HepG2 (cell line): ENCODE results near the gene ABCA4. TPM values are rescaled to one million over a fixed set of nuclear protein-coding genes. Genes with fewer than 3 reads are reported as not detected.

Experiments used
- EZH2 ChIP-seq: conservative IDR thresholded peaks from 2 replicates; pipeline ENCODE4 v1.6.1; 2012; ENCODE audit warnings: mild to moderate bottlenecking, low read depth, low read length, moderate library complexity
- HOXA3 ChIP-seq: sonication (generic); formaldehyde crosslinking; IDR thresholded peaks from 2 replicates; pipeline ENCODE4 v1.5.0; 2020; ENCODE audit warnings: missing genetic modification reagents
- KAT2B ChIP-seq: fragments of 150-350 bp; IDR thresholded peaks from 2 replicates; pipeline ENCODE4 v1.6.1; 2014; ENCODE audit warnings: low read depth, low read length, borderline replicate concordance
- KLF12 ChIP-seq: sonication (generic); formaldehyde crosslinking; IDR thresholded peaks from 2 replicates; pipeline ENCODE4 v1.4.0; 2020; ENCODE audit warnings: missing genetic modification reagents, borderline replicate concordance
- KMT2B ChIP-seq: IDR thresholded peaks from 2 replicates; pipeline ENCODE4 v1.6.1; 2016; ENCODE audit warnings: missing genetic modification reagents, missing compliant biosample characterization
- MBD4 ChIP-seq: IDR thresholded peaks from 2 replicates; pipeline ENCODE4 v1.6.1; 2012; ENCODE audit warnings: low read length, inconsistent platforms, borderline replicate concordance
- MED8 ChIP-seq: sonication (generic); formaldehyde crosslinking; IDR thresholded peaks from 2 replicates; pipeline ENCODE4 v1.8.1; 2023; ENCODE audit warnings: mild to moderate bottlenecking, missing genetic modification reagents; ENCODE audit not compliant: insufficient replicate concordance
- MXD1 ChIP-seq: sonication (generic); formaldehyde crosslinking; IDR thresholded peaks from 2 replicates; pipeline ENCODE4 v1.4.0; 2020; ENCODE audit warnings: mild to moderate bottlenecking, missing genetic modification reagents
- NCOA5 ChIP-seq: sonication (generic); formaldehyde crosslinking; IDR thresholded peaks from 2 replicates; pipeline ENCODE4 v1.4.0; 2020; ENCODE audit warnings: missing genetic modification reagents
- SKI ChIP-seq: fragments of 450-650 bp; IDR thresholded peaks from one replicate; pipeline ENCODE4 v1.6.1; 2018; ENCODE audit warnings: mild to moderate bottlenecking; ENCODE audit not compliant: partially characterized antibody
- SP140L ChIP-seq: sonication (generic); formaldehyde crosslinking; IDR thresholded peaks from 2 replicates; pipeline ENCODE4 v1.4.0; 2020; ENCODE audit warnings: missing genetic modification reagents, borderline replicate concordance
- ZFP1 ChIP-seq: IDR thresholded peaks from 2 replicates; pipeline ENCODE4 v1.6.1; 2016
- ZNF230 ChIP-seq: sonication (generic); formaldehyde crosslinking; IDR thresholded peaks from 2 replicates; pipeline ENCODE4 v1.4.0; 2020; ENCODE audit warnings: mild to moderate bottlenecking, missing genetic modification reagents
- ZNF235 ChIP-seq: sonication (generic); formaldehyde crosslinking; IDR thresholded peaks from 2 replicates; pipeline ENCODE4 v1.8.1; 2023; ENCODE audit warnings: mild to moderate bottlenecking, missing genetic modification reagents, borderline replicate concordance
- ZNF335 ChIP-seq: sonication (generic); formaldehyde crosslinking; IDR thresholded peaks from 2 replicates; pipeline ENCODE4 v1.4.0; 2020; ENCODE audit warnings: missing genetic modification reagents
- ZNF44 ChIP-seq: sonication (generic); formaldehyde crosslinking; IDR thresholded peaks from 2 replicates; pipeline ENCODE4 v1.5.1; 2020; ENCODE audit warnings: mild to moderate bottlenecking, missing genetic modification reagents
- ZNF672 ChIP-seq: sonication (generic); formaldehyde crosslinking; IDR thresholded peaks from 2 replicates; pipeline ENCODE4 v1.8.1; 2022; ENCODE audit warnings: missing genetic modification reagents
- ZNF768 ChIP-seq: sonication (generic); formaldehyde crosslinking; IDR thresholded peaks from 2 replicates; pipeline ENCODE4 v1.4.0; 2020; ENCODE audit warnings: missing genetic modification reagents
- ZSCAN12 ChIP-seq: sonication (generic); formaldehyde crosslinking; IDR thresholded peaks from 2 replicates; pipeline ENCODE4 v1.9.0; 2021; ENCODE audit warnings: mild to moderate bottlenecking, missing genetic modification reagents
- ZSCAN22 ChIP-seq: sonication (generic); formaldehyde crosslinking; IDR thresholded peaks from 2 replicates; pipeline ENCODE4 v1.4.0; 2020; ENCODE audit warnings: mild to moderate bottlenecking, missing genetic modification reagents
- polyA plus RNA-seq, 8 experiments: library from polyadenylated mRNA; depleted of rRNA in 3 of 8; stranded (reverse) in 7 of 8; unstranded in 1 of 8; fragments of >200 nt; fragmentation: Illumina TruSeq in 4 of 8; extraction: Trizol in 4 of 8; gene quantifications; 2 replicates each; pipeline versions ENCODE4 v1.2.1 to v1.2.3, GENCODE V29; 2011 to 2016; ENCODE audit warnings: low read depth in 4 of 8, missing spikeins in 1 of 8, mixed read lengths in 1 of 8; ENCODE audit not compliant: insufficient read depth in 1 of 8
- total RNA-seq, 5 experiments: library from RNA; depleted of rRNA; stranded (reverse); fragments of >200 nt; fragmentation: Illumina TruSeq; extraction: Trizol; gene quantifications; 2 replicates each; pipeline ENCODE4 v1.2.3, GENCODE V29; 2016; ENCODE audit warnings: low read depth in 1 of 5
- TF ChIP-seq, protein P1 (sequence below): sonication (generic); formaldehyde crosslinking; IDR thresholded peaks from 2 replicates; pipeline ENCODE4 v1.8.0; 2022; ENCODE audit warnings: missing genetic modification reagents, mild to moderate bottlenecking, borderline replicate concordance
- TF ChIP-seq, protein P2 (sequence below): sonication (generic); formaldehyde crosslinking; IDR thresholded peaks from 2 replicates; pipeline ENCODE4 v1.5.0; 2020; ENCODE audit warnings: mild to moderate bottlenecking, missing genetic modification reagents
- TF ChIP-seq, protein P3 (sequence below): IDR thresholded peaks from 2 replicates; pipeline ENCODE4 v1.6.1; 2016; ENCODE audit warnings: low read depth, missing genetic modification reagents, missing compliant biosample characterization

Gene ABCA4
- total and polyA plus RNA-seq, 2 of the 13 experiments (the other 11 are each of a cell fraction or from before 2014, with no cell fraction given) = 0.24 to 0.67 TPM

DNA sequence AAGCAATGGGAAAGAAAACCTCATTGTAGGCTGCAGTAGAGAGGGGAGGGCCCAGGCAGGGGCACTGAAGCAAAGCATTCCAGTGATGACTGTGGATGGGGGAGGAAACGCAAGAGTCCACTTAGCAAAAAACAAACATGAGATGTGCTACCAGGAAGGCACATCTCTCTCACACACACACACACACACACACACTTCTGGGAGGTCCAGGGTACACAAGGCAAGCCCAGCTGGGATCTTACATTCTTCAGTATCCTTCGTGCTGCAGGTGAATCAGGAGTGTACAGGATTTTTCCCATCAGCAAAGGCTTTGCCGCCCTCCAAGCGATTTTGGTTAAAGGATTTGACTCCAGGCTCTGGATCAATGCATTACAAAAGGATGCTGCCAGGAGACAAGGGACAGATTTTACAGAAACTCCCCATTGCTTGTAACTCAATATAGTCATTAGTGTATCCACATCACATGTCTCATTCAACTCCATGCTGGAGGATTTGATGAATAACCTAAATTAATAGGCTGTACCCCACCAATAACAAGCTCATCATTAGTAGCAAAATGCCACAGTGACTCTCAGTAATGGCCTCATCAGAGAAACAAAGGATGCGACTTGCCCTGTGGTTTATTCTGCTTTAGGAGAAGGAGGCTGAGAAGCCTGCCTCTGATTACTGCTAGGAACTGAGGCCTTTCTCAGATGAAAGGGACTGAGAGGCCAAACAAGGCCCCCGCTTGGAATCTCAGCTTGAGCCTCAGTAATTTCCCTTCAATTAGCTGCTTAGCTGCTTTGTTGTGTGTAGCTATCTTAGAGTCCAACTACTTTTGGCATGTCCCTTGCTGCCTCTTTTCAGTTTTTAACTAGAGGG is 41.6 kb downstream of the ABCA4 start (continued):
- TF ChIP-seq, protein P1, sequence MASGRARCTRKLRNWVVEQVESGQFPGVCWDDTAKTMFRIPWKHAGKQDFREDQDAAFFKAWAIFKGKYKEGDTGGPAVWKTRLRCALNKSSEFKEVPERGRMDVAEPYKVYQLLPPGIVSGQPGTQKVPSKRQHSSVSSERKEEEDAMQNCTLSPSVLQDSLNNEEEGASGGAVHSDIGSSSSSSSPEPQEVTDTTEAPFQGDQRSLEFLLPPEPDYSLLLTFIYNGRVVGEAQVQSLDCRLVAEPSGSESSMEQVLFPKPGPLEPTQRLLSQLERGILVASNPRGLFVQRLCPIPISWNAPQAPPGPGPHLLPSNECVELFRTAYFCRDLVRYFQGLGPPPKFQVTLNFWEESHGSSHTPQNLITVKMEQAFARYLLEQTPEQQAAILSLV (CRISPR knock-in tag) = no peak
- no peak for TF ChIP-seq KAT2B
- no peak for TF ChIP-seq NCOA5 (CRISPR knock-in tag)
- TF ChIP-seq ZSCAN22 (CRISPR knock-in tag) = no peak
- TF ChIP-seq HOXA3 (CRISPR knock-in tag) = no peak
- TF ChIP-seq ZFP1 (CRISPR knock-in tag) = no peak
- TF ChIP-seq SP140L (CRISPR knock-in tag) = no peak
- TF ChIP-seq ZNF768 (CRISPR knock-in tag) = no peak
- no peak for TF ChIP-seq KMT2B (CRISPR knock-in tag)
- TF ChIP-seq KLF12 = no peak
- no peak for TF ChIP-seq ZSCAN12 (CRISPR knock-in tag)
- TF ChIP-seq, protein P2, sequence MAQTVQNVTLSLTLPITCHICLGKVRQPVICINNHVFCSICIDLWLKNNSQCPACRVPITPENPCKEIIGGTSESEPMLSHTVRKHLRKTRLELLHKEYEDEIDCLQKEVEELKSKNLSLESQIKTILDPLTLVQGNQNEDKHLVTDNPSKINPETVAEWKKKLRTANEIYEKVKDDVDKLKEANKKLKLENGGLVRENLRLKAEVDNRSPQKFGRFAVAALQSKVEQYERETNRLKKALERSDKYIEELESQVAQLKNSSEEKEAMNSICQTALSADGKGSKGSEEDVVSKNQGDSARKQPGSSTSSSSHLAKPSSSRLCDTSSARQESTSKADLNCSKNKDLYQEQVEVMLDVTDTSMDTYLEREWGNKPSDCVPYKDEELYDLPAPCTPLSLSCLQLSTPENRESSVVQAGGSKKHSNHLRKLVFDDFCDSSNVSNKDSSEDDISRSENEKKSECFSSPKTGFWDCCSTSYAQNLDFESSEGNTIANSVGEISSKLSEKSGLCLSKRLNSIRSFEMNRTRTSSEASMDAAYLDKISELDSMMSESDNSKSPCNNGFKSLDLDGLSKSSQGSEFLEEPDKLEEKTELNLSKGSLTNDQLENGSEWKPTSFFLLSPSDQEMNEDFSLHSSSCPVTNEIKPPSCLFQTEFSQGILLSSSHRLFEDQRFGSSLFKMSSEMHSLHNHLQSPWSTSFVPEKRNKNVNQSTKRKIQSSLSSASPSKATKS (CRISPR knock-in tag) = no peak
- TF ChIP-seq SKI = no peak
- no peak for TF ChIP-seq ZNF672 (CRISPR knock-in tag)
- TF ChIP-seq ZNF235 = no peak
- TF ChIP-seq ZNF335 = no peak
- no peak for TF ChIP-seq ZNF230
- no peak for TF ChIP-seq MED8 (CRISPR knock-in tag)
- TF ChIP-seq MBD4 = no peak
- TF ChIP-seq MXD1 = no peak
- no peak for TF ChIP-seq ZNF44 (CRISPR knock-in tag)
- TF ChIP-seq, protein P3, sequence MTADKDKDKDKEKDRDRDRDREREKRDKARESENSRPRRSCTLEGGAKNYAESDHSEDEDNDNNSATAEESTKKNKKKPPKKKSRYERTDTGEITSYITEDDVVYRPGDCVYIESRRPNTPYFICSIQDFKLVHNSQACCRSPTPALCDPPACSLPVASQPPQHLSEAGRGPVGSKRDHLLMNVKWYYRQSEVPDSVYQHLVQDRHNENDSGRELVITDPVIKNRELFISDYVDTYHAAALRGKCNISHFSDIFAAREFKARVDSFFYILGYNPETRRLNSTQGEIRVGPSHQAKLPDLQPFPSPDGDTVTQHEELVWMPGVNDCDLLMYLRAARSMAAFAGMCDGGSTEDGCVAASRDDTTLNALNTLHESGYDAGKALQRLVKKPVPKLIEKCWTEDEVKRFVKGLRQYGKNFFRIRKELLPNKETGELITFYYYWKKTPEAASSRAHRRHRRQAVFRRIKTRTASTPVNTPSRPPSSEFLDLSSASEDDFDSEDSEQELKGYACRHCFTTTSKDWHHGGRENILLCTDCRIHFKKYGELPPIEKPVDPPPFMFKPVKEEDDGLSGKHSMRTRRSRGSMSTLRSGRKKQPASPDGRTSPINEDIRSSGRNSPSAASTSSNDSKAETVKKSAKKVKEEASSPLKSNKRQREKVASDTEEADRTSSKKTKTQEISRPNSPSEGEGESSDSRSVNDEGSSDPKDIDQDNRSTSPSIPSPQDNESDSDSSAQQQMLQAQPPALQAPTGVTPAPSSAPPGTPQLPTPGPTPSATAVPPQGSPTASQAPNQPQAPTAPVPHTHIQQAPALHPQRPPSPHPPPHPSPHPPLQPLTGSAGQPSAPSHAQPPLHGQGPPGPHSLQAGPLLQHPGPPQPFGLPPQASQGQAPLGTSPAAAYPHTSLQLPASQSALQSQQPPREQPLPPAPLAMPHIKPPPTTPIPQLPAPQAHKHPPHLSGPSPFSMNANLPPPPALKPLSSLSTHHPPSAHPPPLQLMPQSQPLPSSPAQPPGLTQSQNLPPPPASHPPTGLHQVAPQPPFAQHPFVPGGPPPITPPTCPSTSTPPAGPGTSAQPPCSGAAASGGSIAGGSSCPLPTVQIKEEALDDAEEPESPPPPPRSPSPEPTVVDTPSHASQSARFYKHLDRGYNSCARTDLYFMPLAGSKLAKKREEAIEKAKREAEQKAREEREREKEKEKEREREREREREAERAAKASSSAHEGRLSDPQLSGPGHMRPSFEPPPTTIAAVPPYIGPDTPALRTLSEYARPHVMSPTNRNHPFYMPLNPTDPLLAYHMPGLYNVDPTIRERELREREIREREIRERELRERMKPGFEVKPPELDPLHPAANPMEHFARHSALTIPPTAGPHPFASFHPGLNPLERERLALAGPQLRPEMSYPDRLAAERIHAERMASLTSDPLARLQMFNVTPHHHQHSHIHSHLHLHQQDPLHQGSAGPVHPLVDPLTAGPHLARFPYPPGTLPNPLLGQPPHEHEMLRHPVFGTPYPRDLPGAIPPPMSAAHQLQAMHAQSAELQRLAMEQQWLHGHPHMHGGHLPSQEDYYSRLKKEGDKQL (CRISPR knock-in tag) = no peak
- no peak for TF ChIP-seq EZH2
